T-helper 17 cell (primary cell): ENCODE measurements around the gene PPIB. TPM values are rescaled to one million over a fixed set of nuclear protein-coding genes. Genes with fewer than 3 reads are reported as not detected.

Experiments used
- ATAC-seq: fragments of 150-1000 bp; cut with Tn5 transposase; 2 replicates; pipeline ENCODE4 v1.10.0; 2021; ENCODE audit warnings: mild to moderate bottlenecking, moderate library complexity
- DNase-seq, 3 donors: peaks; one replicate each; pipeline versions ENCODE4 v3.0.0 to v3.0.0-alpha.2; 2020 to 2021
- H3K9me3 ChIP-seq: one replicate; pipeline ENCODE4 v1.7.0; 2013; ENCODE audit warnings: low read length, mild to moderate bottlenecking; ENCODE audit not compliant: control insufficient read depth, poor library complexity, severe bottlenecking
- H3K27ac Mint-ChIP-seq: one replicate; pipeline ENCODE4 v1.8.0; 2022; ENCODE audit warnings: mild to moderate bottlenecking, moderate library complexity, mixed read lengths
- H3K27me3 Mint-ChIP-seq: one replicate; pipeline ENCODE4 v1.8.0; 2022; ENCODE audit warnings: mixed read lengths
- H3K36me3 Mint-ChIP-seq: one replicate; pipeline ENCODE4 v1.8.0; 2022; ENCODE audit warnings: low read depth, mixed read lengths
- H3K4me1 Mint-ChIP-seq: one replicate; pipeline ENCODE4 v1.8.0; 2022; ENCODE audit warnings: mild to moderate bottlenecking, mixed read lengths
- H3K4me3 Mint-ChIP-seq: one replicate; pipeline ENCODE4 v1.8.0; 2022; ENCODE audit warnings: mild to moderate bottlenecking, moderate library complexity, mixed read lengths
- total RNA-seq, 4 donors: library from RNA in 2 of 4; stranded (reverse) in 2 of 4; gene quantifications; one replicate each; pipeline ENCODE4 v1.2.3 and lab custom pipeline; 2022 to 2026

Gene PPIB
- total RNA-seq, 2 donors from 2014 or later = 202 to 208 TPM

- no peaks in the 10 kb centered on the region for H3K27me3 Mint-ChIP-seq
- no peaks in the 10 kb centered on the region for H3K9me3 ChIP-seq
- DNase-seq = no peak
- ATAC-seq = peak; percentile 75
- H3K4me3 Mint-ChIP-seq = no peak overlapping the region
- H3K27ac Mint-ChIP-seq = peak overlapping the region; percentile 81
- no peaks in the 10 kb centered on the region for H3K4me1 Mint-ChIP-seq
- H3K36me3 Mint-ChIP-seq = peaks cover 7% of the 10 kb centered on the region
These were observed 17.5 kb upstream of the PPIB start for GRCh38 chr15:64180235-64180824.

- ATAC-seq (no peak), DNase-seq (no peak)
- Mint-ChIP-seq H3K4me1 (peaks cover 22% of the 10 kb centered on the region), H3K27me3 (no peaks in the 10 kb centered on the region), H3K36me3 (no peaks in the 10 kb centered on the region), H3K27ac (peak overlapping the region; percentile 29), H3K4me3 (no peak overlapping the region)
- no peaks in the 10 kb centered on the region for H3K9me3 ChIP-seq
These were observed 3.5 kb upstream of the PPIB start for GRCh38 chr15:64166102-64166890.

- H3K27ac Mint-ChIP-seq = peak overlapping the region; percentile 95
- H3K9me3 ChIP-seq = no peaks in the 10 kb centered on the region
- peaks cover 27% of the 10 kb centered on the region for H3K4me1 Mint-ChIP-seq
- no peak for DNase-seq
- peaks cover 3% of the 10 kb centered on the region for H3K36me3 Mint-ChIP-seq
- ATAC-seq = no peak
- no peaks in the 10 kb centered on the region for H3K27me3 Mint-ChIP-seq
- H3K4me3 Mint-ChIP-seq = no peak overlapping the region
These were observed 1.6 kb upstream of the PPIB start for GRCh38 chr15:64164436-64164835.

GRCh38 chr15:64163659-64164362 is 989 bp upstream of the PPIB start:
- no peak for DNase-seq
- Mint-ChIP-seq H3K4me1 (peaks cover 30% of the 10 kb centered on the region), H3K4me3 (peak overlapping the region; percentile 90), H3K36me3 (peaks cover 4% of the 10 kb centered on the region), H3K27me3 (no peaks in the 10 kb centered on the region), H3K27ac (peak overlapping the region; percentile 95)
- ATAC-seq = no peak
- H3K9me3 ChIP-seq = no peaks in the 10 kb centered on the region

- peak overlapping the region; percentile 90 for H3K4me3 Mint-ChIP-seq
- peak; percentile 3 for ATAC-seq
- DNase-seq = no peak
- H3K4me1 Mint-ChIP-seq = peaks cover 44% of the 10 kb centered on the region
- no peaks in the 10 kb centered on the region for H3K27me3 Mint-ChIP-seq
- H3K9me3 ChIP-seq = no peaks in the 10 kb centered on the region
- H3K36me3 Mint-ChIP-seq = peaks cover 12% of the 10 kb centered on the region
- peak overlapping the region; percentile 81 for H3K27ac Mint-ChIP-seq
These were observed 349 bp downstream of the PPIB start for GRCh38 chr15:64162478-64162868.

- Mint-ChIP-seq H3K27me3 (no peaks in the 10 kb centered on the region), H3K4me3 (peak overlapping the region; percentile 90), H3K27ac (peak overlapping the region; percentile 81), H3K4me1 (peaks cover 43% of the 10 kb centered on the region), H3K36me3 (peaks cover 12% of the 10 kb centered on the region)
- no peaks in the 10 kb centered on the region for H3K9me3 ChIP-seq
- DNase-seq = no peak
- no peak for ATAC-seq
These were observed 939 bp downstream of the PPIB start for GRCh38 chr15:64161688-64162477.

- no peak for DNase-seq
- peak overlapping the region; percentile 90 for H3K27ac Mint-ChIP-seq
- H3K4me3 Mint-ChIP-seq = peak overlapping the region; percentile 79
- peaks cover 15% of the 10 kb centered on the region for H3K36me3 Mint-ChIP-seq
- no peaks in the 10 kb centered on the region for H3K9me3 ChIP-seq
- peaks cover 1% of the 10 kb centered on the region for H3K27me3 Mint-ChIP-seq
- peaks cover 41% of the 10 kb centered on the region for H3K4me1 Mint-ChIP-seq
- no peak for ATAC-seq
These were observed 4.3 kb downstream of the PPIB start for GRCh38 chr15:64158363-64159134.

- Mint-ChIP-seq H3K4me1 (peaks cover 45% of the 10 kb centered on the region), H3K27ac (no peak overlapping the region), H3K4me3 (peak overlapping the region; percentile 31), H3K36me3 (peaks cover 17% of the 10 kb centered on the region), H3K27me3 (peaks cover 6% of the 10 kb centered on the region)
- H3K9me3 ChIP-seq = no peaks in the 10 kb centered on the region
- ATAC-seq (no peak), DNase-seq (no peak)
These were observed 5.2 kb downstream of the PPIB start for GRCh38 chr15:64157599-64158125.

- H3K9me3 ChIP-seq = no peaks in the 10 kb centered on the region
- Mint-ChIP-seq H3K36me3 (peaks cover 17% of the 10 kb centered on the region), H3K4me1 (peaks cover 40% of the 10 kb centered on the region), H3K4me3 (no peak overlapping the region), H3K27me3 (peaks cover 6% of the 10 kb centered on the region), H3K27ac (no peak overlapping the region)
- DNase-seq (no peak), ATAC-seq (no peak)
These were observed 6.0 kb downstream of the PPIB start for GRCh38 chr15:64156652-64157331.

GRCh38 chr15:64155802-64156651 is 6.8 kb downstream of the PPIB start:
- Mint-ChIP-seq H3K4me1 (peaks cover 40% of the 10 kb centered on the region), H3K27ac (peak overlapping the region; percentile 81), H3K4me3 (no peak overlapping the region), H3K36me3 (peaks cover 17% of the 10 kb centered on the region), H3K27me3 (peaks cover 7% of the 10 kb centered on the region)
- H3K9me3 ChIP-seq = no peaks in the 10 kb centered on the region
- ATAC-seq = no peak
- DNase-seq = no peak
